A673 (cell line): ENCODE results near the gene FBXL13. TPM values are rescaled to one million over a fixed set of nuclear protein-coding genes. Genes with fewer than 3 reads are reported as not detected.

Source experiments
- BruUV-seq: library from RNA; stranded (reverse); fragments of 400-500 nt; replicated peaks from 2 replicates; lab custom pipeline; 2021; lab: Mats Ljungman, UMichigan
- CTCF ChIA-PET: fragments of 300-600 bp; sonication (Branson Sonifier 250); formaldehyde crosslinking; loops from one replicate; lab custom pipeline; 2022; ENCODE audit warnings: antibody characterized with exemption; lab: Charles Lee
- POLR2A ChIA-PET: fragments of 300-600 bp; sonication (Branson Sonifier 250); formaldehyde crosslinking; loops from one replicate; lab custom pipeline; 2022; ENCODE audit warnings: antibody characterized with exemption; ENCODE audit not compliant: low non-redundant PET; lab: Charles Lee
- DNase-seq: peaks from one replicate; pipeline ENCODE4 v3.0.0-alpha.2; 2015; ENCODE audit warnings: low spot score
- H3K27ac ChIP-seq: fragments of 200-600 bp; sonication (generic); 2 replicates; pipeline ENCODE4 v1.5.1; 2016; ENCODE audit warnings: mixed run types, low read depth, mild to moderate bottlenecking, mixed read lengths, antibody characterized with exemption, low read length; ENCODE audit not compliant: poor library complexity, severe bottlenecking
- H3K27me3 ChIP-seq: fragments of 200-600 bp; sonication (generic); replicated peaks from 2 replicates; pipeline ENCODE4 v1.6.1; 2017; ENCODE audit warnings: mixed run types, low read depth, mild to moderate bottlenecking, mixed read lengths, antibody characterized with exemption, low read length; ENCODE audit not compliant: insufficient read depth, poor library complexity
- H3K36me3 ChIP-seq: fragments of 200-600 bp; sonication (generic); 2 replicates; pipeline ENCODE4 v1.6.1; 2016; ENCODE audit warnings: mixed run types, mild to moderate bottlenecking, mixed read lengths, antibody characterized with exemption, low read length; ENCODE audit not compliant: insufficient read depth, poor library complexity, severe bottlenecking
- H3K4me1 ChIP-seq: fragments of 200-600 bp; sonication (generic); 2 replicates; pipeline ENCODE4 v1.6.1; 2017; ENCODE audit warnings: mixed run types, mild to moderate bottlenecking, mixed read lengths, antibody characterized with exemption, low read length; ENCODE audit not compliant: insufficient read depth, poor library complexity, severe bottlenecking
- H3K4me3 ChIP-seq: fragments of 200-600 bp; sonication (generic); 2 replicates; pipeline ENCODE4 v1.5.1; 2016; ENCODE audit warnings: low read depth, mixed run types, mild to moderate bottlenecking, mixed read lengths, low read length; ENCODE audit not compliant: poor library complexity, severe bottlenecking
- H3K9me3 ChIP-seq: fragments of 200-600 bp; sonication (generic); 2 replicates; pipeline ENCODE4 v1.6.1; 2016; ENCODE audit warnings: mixed run types, low read depth, mild to moderate bottlenecking, mixed read lengths, antibody characterized with exemption, low read length; ENCODE audit not compliant: poor library complexity, severe bottlenecking
- CTCF ChIP-seq: fragments of 300-800, 200-600 bp; sonication (generic); conservative IDR thresholded peaks from 2 replicates; pipeline ENCODE4 v1.5.1; 2017; ENCODE audit warnings: low read depth, mild to moderate bottlenecking, antibody characterized with exemption, low read length, moderate library complexity, mixed read lengths
- EZH2 ChIP-seq: fragments of 200-600 bp; sonication (generic); IDR thresholded peaks from 2 replicates; pipeline ENCODE4 v1.6.1; 2017; ENCODE audit warnings: borderline replicate concordance, low read depth, mild to moderate bottlenecking, mixed read lengths, antibody characterized with exemption, low read length; ENCODE audit not compliant: poor library complexity, severe bottlenecking
- intact Hi-C: fragments of 100-400 bp; cut with micrococcal nuclease; formaldehyde crosslinking; loops from one replicate; pipeline ENCODE4 v1.10.0; 2022; ENCODE audit not compliant: unreplicated experiment
- total RNA-seq: library from RNA; stranded (reverse); gene quantifications from 2 replicates; pipeline ENCODE4 v1.2.3, GENCODE V29; 2021

Gene FBXL13
- total RNA-seq, 1 experiment from 2014 or later, result 0.37 TPM

GRCh38 chr7:102898532-102898859 is 176.1 kb downstream of the FBXL13 start:
- BruUV-seq, result no TSS peak
- no peaks in the 10 kb centered on the region for H3K9me3 ChIP-seq
- H3K4me3 ChIP-seq, result no peak overlapping the region
- ChIA-PET POLR2A (no interaction called here), CTCF (no interaction called here)
- peaks cover 7% of the 10 kb centered on the region for H3K4me1 ChIP-seq
- no peaks in the 10 kb centered on the region for H3K27me3 ChIP-seq
- no peaks in the 10 kb centered on the region for H3K36me3 ChIP-seq
- TF ChIP-seq EZH2 (no peak), CTCF (no peak)
- H3K27ac ChIP-seq, result no peak overlapping the region
- no peak for DNase-seq
- intact Hi-C loops, result no loop called here

GRCh38 chr7:102897856-102898531 is 176.6 kb downstream of the FBXL13 start:
- Histone ChIP-seq H3K9me3 (no peaks in the 10 kb centered on the region), H3K27ac (no peak overlapping the region), H3K4me1 (peaks cover 7% of the 10 kb centered on the region), H3K27me3 (no peaks in the 10 kb centered on the region), H3K36me3 (no peaks in the 10 kb centered on the region), H3K4me3 (no peak overlapping the region)
- no peak for TF ChIP-seq CTCF
- TF ChIP-seq EZH2, result no peak
- ChIA-PET CTCF (no interaction called here), POLR2A (no interaction called here)
- intact Hi-C loops, result no loop called here
- no TSS peak for BruUV-seq
- DNase-seq, result no peak

- intact Hi-C loops, result no loop called here
- POLR2A ChIA-PET, result no interaction called here
- no peak overlapping the region for H3K4me3 ChIP-seq
- H3K9me3 ChIP-seq, result no peaks in the 10 kb centered on the region
- H3K36me3 ChIP-seq, result no peaks in the 10 kb centered on the region
- H3K4me1 ChIP-seq, result peaks cover 7% of the 10 kb centered on the region
- CTCF ChIA-PET, result no interaction called here
- TF ChIP-seq CTCF, result no peak
- TF ChIP-seq EZH2, result no peak
- BruUV-seq, result no TSS peak
- H3K27ac ChIP-seq, result no peak overlapping the region
- no peak for DNase-seq
- no peaks in the 10 kb centered on the region for H3K27me3 ChIP-seq
Observed at GRCh38 chr7:102897211-102897631, 177.4 kb downstream of the FBXL13 start.
